ENCODE results near the gene SLC35F4.

DNA sequence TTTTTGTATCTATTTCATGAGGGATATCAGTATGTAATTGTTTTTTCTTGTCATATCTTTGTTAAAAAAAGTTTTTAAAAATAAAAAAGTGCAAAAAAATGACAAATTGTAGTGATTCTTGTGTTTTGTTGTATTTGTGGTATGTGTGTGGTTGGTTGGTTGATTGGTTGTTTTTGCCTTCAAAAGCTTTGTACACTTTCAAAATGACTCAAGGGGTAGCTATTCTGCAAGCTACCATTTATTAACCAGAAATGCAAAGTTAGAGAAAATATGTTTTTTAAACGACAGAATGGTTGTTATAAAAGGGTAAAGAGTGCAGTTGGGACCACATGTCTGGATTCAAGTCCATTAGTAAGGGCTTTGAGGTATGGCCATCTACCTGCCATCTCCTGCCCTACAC, 119.3 kb downstream of the SLC35F4 start:
- TF ChIP-seq YY1 (IDR thresholded peaks at IDR 0.05; ENCODE audit: insufficient read depth, insufficient read length) (no peak), ZNF274 (IDR thresholded peaks at IDR 0.05; ENCODE audit: low read depth, low read length) (no peak)
